GM19240 (cell line): ENCODE results near the gene GNAI3.

Experiments used
- DNase-seq: peaks from one replicate; pipeline ENCODE4 v3.0.0; 2011; ENCODE audit warnings: low spot score; ENCODE audit not compliant: insufficient read length

The GNAI3 gene

DNA sequence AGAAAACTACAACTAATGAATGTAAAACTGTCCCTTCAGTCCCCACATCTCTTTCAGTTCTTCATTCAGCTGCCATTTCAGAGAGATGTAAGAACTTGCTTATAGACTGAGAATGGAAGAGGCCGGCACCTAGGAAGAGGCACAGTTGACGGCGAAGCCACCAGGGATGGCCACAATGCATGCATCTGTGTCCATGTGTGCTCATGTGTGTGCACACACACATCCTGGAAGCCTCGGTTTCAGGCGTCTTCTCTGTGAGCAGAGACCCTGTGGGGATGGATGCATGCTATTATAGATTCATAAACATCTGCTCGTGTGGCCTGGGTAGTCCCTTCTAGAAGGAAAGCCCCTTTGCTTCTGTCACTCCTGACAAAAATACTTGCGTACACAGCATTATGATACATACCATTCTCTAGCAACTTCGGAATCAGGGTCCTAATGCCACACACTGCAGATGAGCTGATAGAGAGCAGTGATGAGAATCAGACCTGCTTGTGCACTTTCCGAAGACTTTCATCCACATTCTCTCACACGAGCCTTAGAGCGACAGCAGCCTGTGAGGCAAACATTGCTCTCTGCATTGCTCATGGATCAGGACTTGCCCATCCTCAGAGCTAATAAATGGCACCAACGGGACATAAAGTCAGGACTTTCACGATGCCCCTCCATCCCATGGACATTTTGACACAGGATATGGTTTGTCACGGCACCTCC is 21.2 kb upstream of the GNAI3 start:
- DNase-seq, result no peak

DNA sequence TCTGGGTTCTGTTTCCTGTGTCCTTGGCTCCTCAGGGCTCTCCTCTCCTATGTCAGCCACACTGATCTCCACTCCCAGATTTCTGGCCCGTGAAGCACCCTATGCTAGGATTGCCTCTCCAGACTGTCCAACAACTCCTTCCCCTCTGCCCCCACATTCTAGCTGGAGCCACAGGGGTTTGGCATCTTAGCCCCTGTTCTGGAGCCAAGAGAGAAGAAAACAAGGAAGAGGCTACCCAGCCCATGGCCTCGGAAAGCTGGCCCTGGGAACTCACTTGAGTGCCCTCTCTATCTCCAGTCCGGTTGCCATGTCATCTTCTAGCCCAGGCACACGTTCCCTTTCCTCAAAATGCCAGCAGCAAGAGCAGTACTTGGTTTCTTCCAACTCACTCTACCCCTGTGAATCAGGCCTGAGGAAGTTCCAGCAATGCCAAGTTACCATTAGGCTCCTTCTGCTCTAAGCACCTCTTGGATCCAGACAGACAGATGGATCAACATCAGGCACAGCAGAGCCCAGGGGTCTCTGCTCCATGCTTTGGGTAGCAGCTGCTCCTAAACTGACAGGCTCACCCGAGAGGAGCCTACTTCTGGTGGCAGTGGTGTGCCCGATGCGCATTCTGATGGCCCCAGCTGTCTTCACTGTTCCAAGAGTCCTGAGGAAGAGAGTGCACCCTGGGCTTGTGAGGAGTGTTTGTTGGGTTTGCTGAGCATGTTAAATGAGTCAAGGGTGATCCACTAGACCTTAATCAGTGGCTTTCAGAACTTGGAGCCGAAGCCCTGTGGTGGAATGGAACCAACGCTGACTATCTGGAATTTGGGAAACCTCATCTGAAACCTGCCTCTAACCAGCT is 20.3 kb upstream of the GNAI3 start:
- no peak for DNase-seq

DNA sequence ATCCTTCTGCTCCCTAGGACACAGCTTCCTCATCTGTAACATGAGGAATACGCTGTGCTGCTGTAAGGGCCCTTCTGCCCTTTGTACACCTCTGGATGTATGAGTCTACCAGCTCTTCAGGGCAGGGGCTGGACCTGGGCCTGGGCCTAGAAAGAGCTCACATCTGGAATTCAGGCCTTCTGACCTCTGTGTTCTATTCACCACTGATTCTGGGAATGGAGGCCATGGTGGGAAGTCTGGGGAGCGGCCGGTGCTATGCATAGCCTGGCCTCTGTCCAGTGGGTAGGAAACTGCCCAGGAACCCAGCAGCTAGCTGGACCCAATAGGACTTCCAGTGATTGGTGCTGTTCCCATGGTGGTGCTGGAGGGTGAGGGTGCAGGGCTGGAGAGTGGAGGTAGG is 19.7 kb upstream of the GNAI3 start:
- no peak for DNase-seq

DNA sequence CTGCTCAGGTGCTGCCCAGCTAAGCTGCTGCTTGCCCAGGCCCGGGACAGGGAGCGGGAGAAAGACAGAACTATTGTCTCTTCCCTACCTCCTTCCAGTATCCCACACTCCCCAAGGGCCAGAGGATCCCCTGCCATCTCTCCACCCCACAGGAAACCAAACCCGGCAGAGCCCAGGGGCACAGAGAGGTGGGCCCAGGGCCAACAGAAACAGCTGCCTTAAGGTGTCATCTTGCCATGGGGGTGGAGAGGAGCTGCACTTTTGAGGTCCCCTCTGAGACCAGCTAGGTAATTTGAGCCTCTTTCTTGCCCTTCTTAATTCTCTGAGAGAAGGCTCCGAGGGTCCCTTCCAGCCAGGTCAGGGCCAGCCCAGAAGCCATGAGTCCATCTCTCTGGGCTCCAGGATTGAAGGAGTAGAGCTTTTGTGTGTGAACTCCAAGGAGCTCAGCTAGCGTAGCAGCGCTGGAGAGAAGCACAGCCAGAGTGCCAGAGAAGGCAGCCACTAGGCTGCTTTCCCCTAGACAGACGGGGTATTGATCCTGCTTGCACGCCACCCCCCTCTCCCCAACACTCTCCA is 18.4 kb upstream of the GNAI3 start:
- no peak for DNase-seq

DNA sequence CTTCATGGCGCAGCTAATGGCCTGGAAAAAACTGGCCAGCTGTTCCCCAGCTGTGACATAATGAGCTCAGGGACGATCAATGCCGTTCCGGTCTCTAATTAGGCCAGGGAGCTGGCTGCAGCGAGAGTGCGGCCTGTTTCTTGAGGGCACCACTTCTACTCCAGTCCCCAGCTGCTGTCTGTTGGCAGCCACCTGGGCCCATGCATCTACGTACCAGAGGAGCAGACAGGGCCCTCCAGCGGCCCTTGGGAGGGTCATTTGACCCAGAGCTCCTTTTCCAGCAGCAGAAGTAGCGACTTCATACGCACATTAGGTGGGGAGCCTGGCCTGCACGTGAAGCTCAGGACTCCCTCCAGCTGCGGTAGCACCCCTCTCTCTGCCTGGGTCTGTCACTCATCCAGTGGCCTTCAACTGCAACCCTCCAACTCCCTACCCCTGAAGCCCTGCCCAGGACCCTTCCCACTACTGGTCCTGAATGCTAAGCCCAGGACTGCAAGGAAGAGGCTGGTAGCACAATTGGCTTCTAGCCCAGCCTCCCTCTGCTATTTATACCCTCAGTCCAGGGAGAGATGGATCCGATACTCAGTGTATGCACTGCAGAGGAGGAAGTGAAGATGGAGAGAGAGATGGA is 17.8 kb upstream of the GNAI3 start:
- no peak for DNase-seq

DNA sequence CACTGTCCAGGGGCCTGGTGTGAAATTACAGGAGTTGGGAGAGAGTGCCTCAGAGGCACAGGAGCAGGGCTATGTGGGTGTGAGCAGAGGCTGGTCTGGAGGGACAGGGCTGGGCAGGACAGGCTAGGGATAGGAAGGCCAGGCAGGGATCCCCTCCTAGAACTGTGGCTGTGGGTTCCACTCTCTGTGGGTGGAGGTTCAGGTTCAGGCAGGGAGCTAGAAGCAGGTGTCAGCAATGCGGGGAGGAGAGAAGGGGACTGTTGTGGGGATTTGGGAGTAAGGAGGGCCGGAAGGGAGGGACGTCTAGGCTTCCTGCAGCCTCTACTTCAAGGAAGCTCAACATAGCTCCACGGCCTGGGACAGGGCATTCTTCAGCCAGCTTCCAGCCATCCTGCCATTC is 17.0 kb upstream of the GNAI3 start:
- DNase-seq, result no peak

DNA sequence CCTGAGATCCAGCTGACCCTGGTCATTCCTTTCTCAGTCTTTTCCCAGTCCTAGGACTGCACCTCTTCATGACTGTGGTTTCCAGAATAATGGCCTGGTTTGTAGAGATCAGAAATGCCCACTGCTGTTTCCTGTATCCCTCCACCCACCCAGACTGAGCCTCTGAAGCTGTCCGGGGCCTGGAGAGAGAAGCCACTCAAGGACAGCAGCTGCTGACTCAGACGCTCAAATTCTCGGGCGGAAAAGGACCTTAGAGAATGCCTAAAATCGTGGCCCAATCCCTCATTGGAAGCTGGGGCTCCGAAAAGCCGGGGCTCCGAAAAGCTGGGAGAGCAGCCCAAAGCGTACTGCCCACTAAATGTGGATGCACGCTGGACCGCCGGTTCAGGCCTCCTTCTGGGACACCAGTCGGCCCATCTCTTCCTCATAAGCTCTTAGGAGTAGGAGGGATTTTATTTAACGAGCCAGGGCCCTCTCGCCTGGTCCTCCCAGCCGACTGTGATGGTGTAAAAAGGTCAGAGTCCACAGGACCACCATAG is 16.5 kb upstream of the GNAI3 start:
- DNase-seq, result no peak

DNA sequence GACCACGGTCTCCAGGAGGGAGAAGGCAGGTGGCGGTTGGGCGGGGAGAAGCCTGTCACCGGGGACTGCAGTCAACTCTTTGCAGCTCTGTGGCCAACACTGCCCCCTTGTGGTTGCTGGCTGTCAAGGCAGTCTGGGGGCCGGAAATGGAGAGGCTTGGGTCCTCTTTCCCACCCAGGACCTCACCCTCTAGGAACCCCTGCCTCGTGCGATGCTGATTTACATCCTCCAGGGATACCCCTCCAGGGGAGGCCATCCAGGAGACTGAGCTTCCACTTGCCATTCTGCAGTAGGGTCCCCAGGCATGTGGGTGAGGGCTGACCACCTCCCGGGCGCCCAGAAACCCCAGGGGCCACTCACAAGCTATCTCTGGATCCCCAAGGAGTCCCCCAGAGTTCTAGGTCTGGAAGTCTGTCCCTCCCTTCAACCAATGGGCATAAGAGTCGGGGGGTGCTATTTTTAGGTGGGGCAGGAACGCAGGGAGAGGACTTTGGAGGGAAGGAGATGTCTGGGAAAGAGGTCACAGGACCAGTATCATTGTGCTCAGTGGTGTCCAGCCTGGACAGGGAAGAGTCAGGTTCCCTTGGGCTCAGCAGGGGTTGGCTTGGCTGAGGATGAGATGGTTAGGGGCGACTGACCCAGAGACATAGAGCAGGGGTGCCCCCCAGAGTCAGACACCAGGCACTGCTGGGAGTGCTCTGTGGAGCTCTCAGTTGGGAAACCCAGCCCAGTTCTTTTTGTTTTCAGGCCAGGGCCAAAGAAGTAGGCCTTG is 15.9 kb upstream of the GNAI3 start:
- DNase-seq, result peak; percentile 69

DNA sequence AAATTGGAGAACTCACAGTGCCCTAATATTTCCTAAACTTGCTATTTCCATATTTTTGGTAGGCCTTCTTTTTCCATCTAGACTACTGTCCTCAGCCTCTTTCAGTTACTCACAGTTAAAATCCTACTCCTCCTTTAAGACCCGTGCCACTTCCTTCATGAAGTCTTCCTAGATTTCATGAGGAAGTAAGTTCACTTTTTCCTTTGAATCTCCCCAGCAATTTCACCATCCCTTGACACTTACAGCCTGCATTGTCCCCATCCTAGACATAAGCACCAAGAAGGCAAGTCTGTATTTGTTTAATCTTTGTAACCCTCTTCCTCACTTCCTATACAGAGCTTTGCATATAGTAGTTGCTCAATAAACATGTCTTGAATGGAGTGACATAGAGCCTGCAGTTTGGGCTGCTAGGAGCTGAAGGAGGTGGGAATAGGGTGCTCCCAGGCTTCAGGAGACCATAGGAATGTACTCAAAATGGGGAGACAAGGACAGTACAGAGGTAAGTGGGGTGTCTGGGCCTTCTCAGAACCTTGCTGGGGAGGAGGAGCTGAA is 14.0 kb upstream of the GNAI3 start:
- no peak for DNase-seq

DNA sequence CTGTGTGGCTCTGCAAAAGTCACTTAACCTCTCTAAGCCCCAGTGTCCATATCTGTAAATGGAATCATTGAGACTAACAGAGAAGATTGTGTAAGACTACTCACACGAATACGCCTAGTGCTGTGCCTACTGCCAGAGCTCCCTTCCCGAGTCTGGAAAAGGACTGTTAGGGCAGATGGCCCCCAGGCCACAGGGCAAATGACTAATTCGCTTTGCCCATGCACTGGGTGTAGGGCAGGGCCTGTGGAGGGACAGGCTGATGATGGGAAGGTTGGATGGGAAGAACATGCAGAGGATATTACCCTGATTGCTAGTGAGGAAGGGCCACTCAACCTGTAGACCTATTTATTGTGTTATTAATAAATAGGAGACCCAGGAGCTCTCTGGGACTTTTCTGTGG is 12.9 kb upstream of the GNAI3 start:
- no peak for DNase-seq

DNA sequence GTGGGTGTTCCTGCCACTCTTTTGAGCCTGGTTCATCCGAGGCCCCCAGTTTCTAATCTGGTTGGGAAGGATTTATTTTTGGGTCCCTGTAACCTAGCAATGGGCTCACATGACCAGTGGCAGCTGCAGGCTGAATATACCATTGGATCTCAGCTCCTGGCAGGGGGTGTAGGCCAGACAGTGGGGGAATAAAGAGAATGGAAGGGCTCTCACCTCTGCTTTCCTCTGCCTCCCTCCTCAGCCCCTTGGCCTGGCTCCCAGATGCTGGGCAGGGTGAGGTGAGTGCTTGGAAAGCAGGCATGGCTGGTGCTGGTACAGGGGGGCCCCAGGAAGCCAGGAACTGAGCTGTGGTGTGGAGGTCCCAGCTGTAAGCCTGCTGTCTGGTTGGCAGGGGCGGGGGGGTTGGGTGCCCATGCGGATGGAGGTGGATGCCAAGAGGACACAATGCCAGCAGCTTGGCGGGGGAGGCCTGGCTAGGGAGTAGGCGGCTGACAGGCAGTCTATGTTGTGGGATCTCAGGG is 12.4 kb upstream of the GNAI3 start:
- DNase-seq, result no peak

DNA sequence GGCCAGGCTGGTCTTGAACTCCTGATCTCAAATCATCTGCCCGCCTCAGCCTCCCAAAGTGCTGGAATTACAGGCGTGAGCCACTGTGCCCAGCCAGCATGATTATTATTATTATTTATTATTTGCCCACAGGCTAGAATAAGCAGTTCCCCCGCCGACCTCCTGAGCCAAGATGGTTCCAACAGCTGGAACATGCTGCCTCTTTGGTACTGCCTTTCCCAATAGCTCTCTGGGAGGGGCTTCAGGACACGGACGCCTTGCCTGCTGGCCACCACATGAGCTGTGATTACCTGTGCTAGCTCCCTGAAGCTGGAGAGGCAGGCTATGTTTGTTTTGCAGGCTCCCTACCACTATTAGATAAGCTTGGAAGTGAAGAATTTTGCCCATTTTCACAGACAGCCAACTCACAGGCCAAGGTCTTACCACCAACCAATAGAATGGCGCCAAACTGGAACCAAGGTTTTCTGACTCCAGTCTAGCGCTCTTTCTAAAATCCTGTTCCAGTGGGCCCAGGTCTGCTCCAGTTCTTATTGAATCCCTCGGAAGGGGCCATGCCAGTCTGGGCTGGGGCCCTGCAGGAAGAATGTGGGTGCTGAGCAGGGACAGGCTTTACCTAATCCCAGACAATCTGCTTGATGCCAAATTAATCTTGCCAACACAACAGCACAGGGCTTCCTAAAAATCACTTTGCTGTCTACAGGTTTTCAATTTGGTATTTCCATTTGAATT is 10.8 kb upstream of the GNAI3 start:
- DNase-seq, result no peak

DNA sequence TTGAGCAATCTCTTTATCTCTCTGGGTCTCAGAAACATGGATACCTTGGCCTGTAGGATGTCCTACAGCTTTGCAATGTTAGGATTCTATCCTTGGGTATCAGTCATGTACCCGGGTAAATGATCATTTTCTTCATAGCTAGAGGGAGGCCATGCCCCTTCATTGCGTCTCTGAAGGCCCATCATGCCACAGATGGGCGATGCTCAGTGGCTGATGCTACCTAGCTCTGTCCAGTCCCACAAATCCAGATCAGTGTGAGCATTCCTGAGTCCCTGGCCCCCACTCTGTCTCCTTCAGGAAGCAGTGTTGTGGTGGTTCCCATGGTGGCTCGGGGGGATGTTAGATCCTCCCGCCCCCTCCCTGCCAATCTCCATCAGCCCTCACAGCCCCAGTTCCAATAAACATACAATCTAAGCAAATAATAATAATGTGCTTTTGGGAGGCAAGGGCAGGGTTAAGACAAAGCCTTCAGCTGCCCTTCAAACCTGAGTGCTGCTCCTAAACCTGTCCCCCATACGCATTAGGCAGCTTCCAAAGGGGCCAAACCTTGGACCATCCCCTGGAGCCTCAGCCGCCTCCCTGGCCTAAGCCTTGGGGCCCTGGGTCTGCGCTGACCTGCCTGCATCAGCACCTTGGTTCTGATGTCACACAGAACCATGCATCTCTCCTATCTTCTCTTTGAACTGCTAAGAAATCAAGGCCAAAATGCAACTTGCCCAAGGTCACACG is 9.4 kb upstream of the GNAI3 start:
- no peak for DNase-seq

DNA sequence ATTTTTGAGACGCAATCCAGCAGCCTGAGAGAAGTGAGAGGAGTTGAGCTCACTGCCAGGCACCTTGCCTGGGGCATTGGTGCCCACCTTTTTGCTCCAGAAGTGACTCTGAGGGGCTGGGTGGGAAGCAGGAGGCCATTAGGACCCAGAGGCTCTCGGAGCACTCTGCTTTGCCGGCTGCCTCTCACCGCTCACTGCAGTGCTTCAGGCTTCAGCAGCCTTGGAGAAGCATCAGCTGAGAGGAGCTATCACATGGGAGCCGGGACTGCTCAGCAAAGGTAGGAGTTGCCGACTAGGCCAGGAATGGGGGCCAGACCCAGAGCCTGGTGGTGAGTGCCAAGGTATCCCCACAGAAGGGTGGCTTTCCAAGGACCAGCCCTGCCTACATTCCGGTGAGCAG is 8.7 kb upstream of the GNAI3 start, which contains the start of gene GPR61:
Gene GPR61 (plus strand): TSS at position 197 of the 400 bp plus-strand sequence. CDS start 3,151 bp downstream, outside the sequence.
- DNase-seq, result no peak

DNA sequence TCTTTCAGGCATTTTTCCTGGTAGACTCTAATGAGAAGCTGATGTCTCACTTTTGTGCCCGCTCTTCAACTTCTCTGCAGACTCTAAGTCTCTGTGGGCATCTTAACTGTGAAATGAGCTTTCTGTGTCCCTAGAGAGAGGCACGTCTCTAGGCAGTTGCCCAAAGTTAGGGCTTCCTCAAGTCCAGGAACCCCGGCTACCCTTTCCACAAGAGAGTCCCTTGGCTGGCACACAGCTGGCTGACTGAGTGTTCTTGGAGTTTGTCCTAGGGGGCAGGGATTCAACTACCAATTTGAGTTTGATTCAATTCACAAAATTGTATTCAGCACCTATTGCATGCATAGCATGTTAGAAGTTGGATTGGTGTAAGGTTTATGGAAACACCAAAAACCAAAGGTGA is 7.3 kb upstream of the GNAI3 start:
- no peak for DNase-seq

DNA sequence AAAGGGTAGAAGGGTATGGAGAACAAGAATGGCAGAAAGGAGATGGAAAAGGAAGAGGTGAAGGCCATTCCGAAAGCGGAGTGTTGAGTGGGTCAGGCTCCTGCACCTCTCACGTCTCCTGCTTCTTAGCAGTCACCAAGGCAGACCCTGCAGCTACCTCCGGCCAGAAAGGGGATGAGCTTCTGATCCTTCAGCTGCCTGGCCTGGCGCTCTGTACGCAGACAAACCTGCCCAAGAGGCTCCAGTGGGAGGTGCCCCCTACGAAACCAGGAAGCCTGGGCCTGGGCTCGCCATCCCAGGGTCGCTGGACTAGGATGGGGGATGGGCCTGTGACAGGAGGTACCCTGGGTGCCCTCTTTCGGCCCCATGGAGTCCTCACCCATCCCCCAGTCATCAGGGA is 5.8 kb upstream of the GNAI3 start:
- no peak for DNase-seq

DNA sequence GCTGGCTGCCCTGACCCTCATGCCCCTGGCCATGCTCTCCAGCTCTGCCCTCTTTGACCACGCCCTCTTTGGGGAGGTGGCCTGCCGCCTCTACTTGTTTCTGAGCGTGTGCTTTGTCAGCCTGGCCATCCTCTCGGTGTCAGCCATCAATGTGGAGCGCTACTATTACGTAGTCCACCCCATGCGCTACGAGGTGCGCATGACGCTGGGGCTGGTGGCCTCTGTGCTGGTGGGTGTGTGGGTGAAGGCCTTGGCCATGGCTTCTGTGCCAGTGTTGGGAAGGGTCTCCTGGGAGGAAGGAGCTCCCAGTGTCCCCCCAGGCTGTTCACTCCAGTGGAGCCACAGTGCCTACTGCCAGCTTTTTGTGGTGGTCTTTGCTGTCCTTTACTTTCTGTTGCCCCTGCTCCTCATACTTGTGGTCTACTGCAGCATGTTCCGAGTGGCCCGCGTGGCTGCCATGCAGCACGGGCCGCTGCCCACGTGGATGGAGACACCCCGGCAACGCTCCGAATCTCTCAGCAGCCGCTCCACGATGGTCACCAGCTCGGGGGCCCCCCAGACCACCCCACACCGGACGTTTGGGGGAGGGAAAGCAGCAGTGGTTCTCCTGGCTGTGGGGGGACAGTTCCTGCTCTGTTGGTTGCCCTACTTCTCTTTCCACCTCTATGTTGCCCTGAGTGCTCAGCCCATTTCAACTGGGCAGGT is 5.0 kb upstream of the GNAI3 start:
- no peak for DNase-seq

DNA sequence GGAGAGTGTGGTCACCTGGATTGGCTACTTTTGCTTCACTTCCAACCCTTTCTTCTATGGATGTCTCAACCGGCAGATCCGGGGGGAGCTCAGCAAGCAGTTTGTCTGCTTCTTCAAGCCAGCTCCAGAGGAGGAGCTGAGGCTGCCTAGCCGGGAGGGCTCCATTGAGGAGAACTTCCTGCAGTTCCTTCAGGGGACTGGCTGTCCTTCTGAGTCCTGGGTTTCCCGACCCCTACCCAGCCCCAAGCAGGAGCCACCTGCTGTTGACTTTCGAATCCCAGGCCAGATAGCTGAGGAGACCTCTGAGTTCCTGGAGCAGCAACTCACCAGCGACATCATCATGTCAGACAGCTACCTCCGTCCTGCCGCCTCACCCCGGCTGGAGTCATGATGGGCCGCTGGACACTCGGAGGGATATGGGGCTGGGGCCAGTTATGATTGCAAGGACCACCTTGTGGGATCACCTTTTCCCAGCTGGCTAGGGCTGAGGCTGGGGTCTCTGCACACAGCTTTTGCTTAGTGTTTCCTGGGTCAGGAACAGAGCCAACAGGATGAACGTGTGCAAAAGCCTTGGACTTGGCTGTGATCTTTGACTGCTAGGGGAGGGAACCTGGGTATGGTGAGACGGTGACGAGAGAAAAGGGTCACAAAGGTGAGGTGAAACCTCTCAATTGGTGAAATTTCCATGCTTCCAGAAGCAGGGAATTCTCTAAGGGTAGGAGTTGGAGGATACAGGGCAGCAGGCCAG is 4.3 kb upstream of the GNAI3 start:
- no peak for DNase-seq
